GM23338 (cell line): ENCODE measurements around the gene PAN2. TPM values are rescaled to one million over a fixed set of nuclear protein-coding genes. Genes with fewer than 3 reads are reported as not detected.

Experiments used
- ATAC-seq: fragments of 200-7000 bp; cut with Tn5 transposase; 3 replicates; pipeline ENCODE4 v1.9.1; 2020
- DNase-seq: peaks from one replicate; pipeline ENCODE4 v3.0.0-alpha.2; 2015; ENCODE audit warnings: low spot score
- H2AFZ ChIP-seq: fragments of 200-600 bp; sonication (generic); 2 replicates; pipeline ENCODE4 v1.8.0; 2016; ENCODE audit warnings: antibody characterized with exemption, mild to moderate bottlenecking, moderate library complexity
- H3F3A ChIP-seq: fragments of 200-600 bp; sonication (generic); replicated peaks from 2 replicates; pipeline ENCODE4 v1.8.0; 2017; ENCODE audit warnings: antibody characterized with exemption, mixed run types, low read depth
- H3K27ac ChIP-seq: fragments of 200-600 bp; sonication (generic); 2 replicates; pipeline ENCODE4 v1.6.1; 2016; ENCODE audit warnings: low read depth
- H3K27me3 ChIP-seq: fragments of 200-600 bp; sonication (generic); 2 replicates; pipeline ENCODE4 v1.8.0; 2016; ENCODE audit warnings: mild to moderate bottlenecking, mixed run types, moderate library complexity; ENCODE audit not compliant: insufficient read depth
- H3K36me3 ChIP-seq: fragments of 200-600 bp; sonication (generic); 2 replicates; pipeline ENCODE4 v1.8.0; 2016; ENCODE audit warnings: mild to moderate bottlenecking; ENCODE audit not compliant: insufficient read depth
- H3K4me1 ChIP-seq: fragments of 200-600 bp; sonication (generic); 2 replicates; pipeline ENCODE4 v1.8.0; 2016; ENCODE audit warnings: mild to moderate bottlenecking, moderate library complexity; ENCODE audit not compliant: insufficient read depth
- H3K4me2 ChIP-seq: fragments of 200-600 bp; sonication (generic); 2 replicates; pipeline ENCODE4 v1.7.1; 2017; ENCODE audit warnings: mixed run types
- H3K4me3 ChIP-seq: fragments of 200-600 bp; sonication (generic); 2 replicates; pipeline ENCODE4 v1.6.1; 2016; ENCODE audit warnings: mixed run types
- H3K79me2 ChIP-seq: fragments of 200-600 bp; sonication (generic); replicated peaks from 2 replicates; pipeline ENCODE4 v1.8.0; 2017; ENCODE audit warnings: mild to moderate bottlenecking; ENCODE audit not compliant: insufficient read depth
- H3K9me2 ChIP-seq: fragments of 200-600 bp; sonication (generic); 2 replicates; pipeline ENCODE4 v1.8.0; 2017; ENCODE audit not compliant: insufficient read depth
- H4K20me1 ChIP-seq: fragments of 200-600 bp; sonication (generic); replicated peaks from 2 replicates; pipeline ENCODE4 v1.8.0; 2017; ENCODE audit warnings: mild to moderate bottlenecking; ENCODE audit not compliant: insufficient read depth
- H3K27ac Mint-ChIP-seq: 2 replicates; pipeline ENCODE4 v1.8.0; 2020; ENCODE audit warnings: inconsistent platforms, mild to moderate bottlenecking, moderate library complexity, mixed read lengths
- H3K27me3 Mint-ChIP-seq: 3 replicates; pipeline ENCODE4 v1.8.0; 2022; ENCODE audit warnings: low read depth, mild to moderate bottlenecking, moderate library complexity, mixed read lengths, inconsistent platforms; ENCODE audit not compliant: insufficient read depth, poor library complexity
- H3K36me3 Mint-ChIP-seq: 3 replicates; pipeline ENCODE4 v1.8.0; 2021; ENCODE audit warnings: low read depth, mild to moderate bottlenecking, inconsistent platforms, moderate library complexity, mixed read lengths
- H3K4me1 Mint-ChIP-seq: 3 replicates; pipeline ENCODE4 v1.8.0; 2020; ENCODE audit warnings: mild to moderate bottlenecking, inconsistent platforms, mixed read lengths
- H3K4me3 Mint-ChIP-seq: 3 replicates; pipeline ENCODE4 v1.8.0; 2021; ENCODE audit warnings: moderate library complexity, mild to moderate bottlenecking, inconsistent platforms, mixed read lengths
- H3K9me3 Mint-ChIP-seq: 3 replicates; pipeline ENCODE4 v1.8.0; 2020; ENCODE audit warnings: moderate library complexity, mild to moderate bottlenecking, inconsistent platforms, mixed read lengths
- CREB1 ChIP-seq: fragments of 250-450 bp; sonication (Bioruptor Pico); IDR thresholded peaks from 2 replicates; pipeline ENCODE4 v1.5.0; 2020; ENCODE audit warnings: low read depth, mild to moderate bottlenecking, moderate library complexity
- CTCF ChIP-seq, 2 experiments: fragments of 200-600 bp in 1 of 2; sonication (generic) in 1 of 2; conservative IDR thresholded peaks; 2 replicates each; pipeline versions ENCODE4 v1.5.1 to v1.6.1; 2016 to 2017; ENCODE audit warnings: antibody characterized with exemption in 2 of 2, low read depth in 2 of 2, mild to moderate bottlenecking in 2 of 2, moderate library complexity in 1 of 2
- ETS1 ChIP-seq: IDR thresholded peaks from 2 replicates; pipeline ENCODE4 v1.6.1; 2016; ENCODE audit warnings: antibody characterized with exemption
- EZH2 ChIP-seq: fragments of 200-600 bp; sonication (generic); IDR thresholded peaks from one replicate; pipeline ENCODE4 v1.8.0; 2017; ENCODE audit warnings: antibody characterized with exemption, mild to moderate bottlenecking, low read depth; ENCODE audit not compliant: unreplicated experiment
- EZH2phosphoT487 ChIP-seq: fragments of 200-600 bp; sonication (generic); IDR thresholded peaks from one replicate; pipeline ENCODE4 v1.8.1; 2018; ENCODE audit warnings: antibody characterized with exemption; ENCODE audit not compliant: unreplicated experiment
- JUNB ChIP-seq: IDR thresholded peaks from one replicate; pipeline ENCODE4 v1.6.1; 2016; ENCODE audit warnings: antibody characterized with exemption; ENCODE audit not compliant: unreplicated experiment
- NANOG ChIP-seq: IDR thresholded peaks from 2 replicates; pipeline ENCODE4 v1.6.1; 2016; ENCODE audit warnings: antibody characterized with exemption, borderline replicate concordance
- POLR2AphosphoS5 ChIP-seq: IDR thresholded peaks from 2 replicates; pipeline ENCODE4 v1.6.1; 2016; ENCODE audit warnings: antibody characterized with exemption, low read depth
- REST ChIP-seq: IDR thresholded peaks from one replicate; pipeline ENCODE4 v1.6.1; 2018; ENCODE audit warnings: antibody characterized with exemption; ENCODE audit not compliant: unreplicated experiment
- STAT1 ChIP-seq: IDR thresholded peaks from one replicate; pipeline ENCODE4 v1.6.1; 2016; ENCODE audit warnings: antibody characterized with exemption; ENCODE audit not compliant: unreplicated experiment
- ZNF114 ChIP-seq: fragments of 250-450 bp; sonication (Bioruptor Pico); IDR thresholded peaks from 2 replicates; pipeline ENCODE4 v1.5.0; 2020; ENCODE audit warnings: mild to moderate bottlenecking, moderate library complexity
- ZNF331 ChIP-seq: fragments of 250-450 bp; sonication (Bioruptor Pico); IDR thresholded peaks from 2 replicates; pipeline ENCODE4 v1.5.0; 2020; ENCODE audit warnings: low read depth, mild to moderate bottlenecking, moderate library complexity
- ZNF462 ChIP-seq: fragments of 250-450 bp; sonication (Bioruptor Pico); IDR thresholded peaks from 2 replicates; pipeline ENCODE4 v1.5.0; 2020; ENCODE audit warnings: mild to moderate bottlenecking, moderate library complexity
- polyA plus RNA-seq: library from polyadenylated mRNA; unstranded; fragments of >200 nt; fragmentation: Nextera tagmentation; extraction: Ambion mirVana; gene quantifications from 2 replicates; pipeline ENCODE4 v1.2.1, GENCODE V29; 2016
- total RNA-seq: library from RNA; depleted of rRNA; stranded (reverse); fragments of >200 nt; shearing (Covaris generic); gene quantifications from 2 replicates; pipeline ENCODE4 v1.2.3, GENCODE V29; 2014

The PAN2 gene
- total and polyA plus RNA-seq, 2 experiments from 2014 or later: 11.5 to 27.2 TPM

GRCh38 chr12:56274299-56274698 lies 59.5 kb downstream of the PAN2 start:
- Histone ChIP-seq H3K27ac (no peak overlapping the region), H2AFZ (no peak overlapping the region), H3K4me1 (no peaks in the 10 kb centered on the region), H3K36me3 (peaks cover 47% of the 10 kb centered on the region), H3K4me3 (no peak overlapping the region), H3F3A (peaks cover 31% of the 10 kb centered on the region), H4K20me1 (peaks cover 2% of the 10 kb centered on the region; the same call in 1 of the 2 replicates), H3K9me2 (no peaks in the 10 kb centered on the region), H3K4me2 (no peak overlapping the region), H3K79me2 (no peaks in the 10 kb centered on the region), H3K27me3 (no peaks in the 10 kb centered on the region)
- H3K9me3 Mint-ChIP-seq: no peaks in the 10 kb centered on the region
- H3K36me3 Mint-ChIP-seq: peaks cover 82% of the 10 kb centered on the region
- H3K4me1 Mint-ChIP-seq: no peaks in the 10 kb centered on the region
- TF ChIP-seq ETS1: no peak
- no peak for TF ChIP-seq CTCF (conservative IDR thresholded peaks at IDR 0.05; ENCODE audit: low read depth in 2 of 2)
- TF ChIP-seq ZNF462 (CRISPR knock-in tag): no peak
- no peak for TF ChIP-seq EZH2phosphoT487
- no peak for TF ChIP-seq POLR2AphosphoS5
- TF ChIP-seq CREB1: no peak
- no peak for TF ChIP-seq ZNF114
- no peak for TF ChIP-seq NANOG
- no peak for TF ChIP-seq STAT1
- TF ChIP-seq EZH2: no peak
- TF ChIP-seq JUNB: no peak
- TF ChIP-seq ZNF331 (CRISPR knock-in tag): no peak
- no peak for TF ChIP-seq REST
- ATAC-seq (no peak), DNase-seq (no peak)
- H3K27ac Mint-ChIP-seq: no peak overlapping the region
- H3K27me3 Mint-ChIP-seq: no peaks in the 10 kb centered on the region
- H3K4me3 Mint-ChIP-seq: no peak overlapping the region
